Stimulated activated CD4-positive, alpha-beta T cell treated with anti-CD3 and anti-CD28 coated beads, Interleukin-12 subunit alpha, Interleukin-12 subunit beta, amount 100 ng/mL, for 48 hours (primary cell): ENCODE results near the gene RPS29.
A peak's percentile ranks its signal among the peaks of the same experiment; 100 is the strongest.
"Not testable (repeated sequence)": the region's sequence is repeated elsewhere in the genome, so short reads cannot be mapped to it uniquely, and the experiment has no call there.

Experiments used
- DNase-seq, 3 donors: peaks; one replicate each; pipeline ENCODE4 v3.0.0-alpha.2; 2020; ENCODE audit warnings: low read depth in 2 of 3, low spot score in 1 of 3

RPS29 gene

DNA sequence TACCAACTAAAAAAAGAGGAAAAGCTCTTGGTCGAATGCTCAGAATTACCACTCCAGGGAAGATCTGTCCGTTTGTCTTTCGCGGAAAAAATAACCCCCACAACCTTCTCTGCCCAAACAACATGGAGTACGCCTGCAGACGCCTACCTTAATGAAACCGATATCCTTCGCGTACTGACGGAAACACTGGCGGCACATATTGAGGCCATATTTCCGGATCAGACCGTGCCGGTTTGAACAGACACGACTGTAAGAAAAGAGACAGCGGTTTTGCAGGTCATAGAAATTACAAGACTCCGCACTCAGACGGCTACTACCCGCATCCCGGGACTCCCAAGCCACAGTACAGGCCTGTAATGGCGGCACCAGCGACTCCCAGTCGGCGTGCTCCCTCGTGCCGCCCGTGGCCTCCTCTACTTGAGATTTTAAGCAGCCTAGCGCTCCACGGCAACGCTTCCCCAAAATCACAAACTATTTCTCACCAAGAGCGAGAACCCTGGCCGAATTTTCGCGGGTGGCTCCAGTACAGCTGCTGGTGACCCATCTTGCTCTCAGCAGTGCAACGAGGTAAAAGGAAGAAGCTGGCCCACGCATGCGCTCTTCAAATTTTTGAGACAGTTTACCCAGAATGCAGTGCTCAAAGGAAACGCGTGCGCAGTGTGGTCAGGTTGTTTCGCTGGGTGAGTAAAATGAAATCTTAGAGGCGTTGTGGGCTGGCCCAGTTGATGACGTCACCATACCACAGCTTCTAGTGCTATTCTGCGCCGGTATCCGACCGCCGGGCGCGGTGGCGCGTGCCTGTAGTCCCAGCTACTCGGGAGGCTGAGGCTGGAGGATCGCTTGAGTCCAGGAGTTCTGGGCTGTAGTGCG lies at the start of gene RPS29:
TSS of gene RPS29 (minus strand) at position 578 of the 870 bp plus-strand sequence. CDS start at position 544, 34 bp downstream.
- DNase-seq, result peak; percentile 95 to 99 (median 98)

DNA sequence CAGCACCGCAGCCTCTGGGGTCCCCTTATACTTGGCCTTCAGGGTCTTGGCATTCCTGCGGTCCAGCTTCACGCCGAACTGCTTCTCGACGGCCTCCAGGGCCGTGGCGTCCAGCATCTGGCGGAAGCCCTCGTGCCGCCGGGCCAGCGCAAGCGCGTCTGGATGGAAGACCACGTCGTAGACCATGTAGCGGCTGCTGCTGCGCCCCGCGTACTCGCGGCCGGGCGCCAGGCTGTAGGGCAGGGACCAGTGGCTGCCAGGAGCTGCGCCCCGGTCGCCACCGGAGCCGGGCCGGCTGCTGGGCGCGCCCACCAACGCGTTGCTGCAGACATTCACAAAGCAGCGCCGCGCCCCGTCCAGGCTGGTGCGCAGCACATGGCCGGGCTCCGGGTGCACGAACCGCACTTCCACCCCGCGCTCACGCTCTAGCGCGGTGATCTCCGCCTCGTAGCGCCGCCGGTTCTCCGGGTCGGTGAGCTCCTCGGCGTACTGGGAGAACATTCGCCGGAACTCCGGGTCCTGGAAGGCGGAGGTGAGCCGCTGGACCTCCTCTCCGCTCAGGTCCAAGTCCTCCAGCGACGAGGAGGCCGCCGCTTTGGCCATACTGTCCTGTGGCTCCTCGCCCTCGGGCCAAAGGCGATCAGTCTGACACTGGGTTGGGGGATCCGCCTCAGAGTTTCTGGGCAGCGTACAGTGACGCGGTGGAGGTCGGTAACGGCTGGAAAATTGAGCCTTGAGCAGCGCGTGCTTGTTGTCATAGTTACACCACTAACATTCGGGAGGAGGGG lies 48.6 kb upstream of the RPS29 start, which contains the start of gene DNAAF2:
TSS of gene DNAAF2 (minus strand) at position 698 of the 788 bp plus-strand sequence. CDS start at position 603, 95 bp downstream.
- DNase-seq, result peak; percentile 39 to 56 (median 45)

DNA sequence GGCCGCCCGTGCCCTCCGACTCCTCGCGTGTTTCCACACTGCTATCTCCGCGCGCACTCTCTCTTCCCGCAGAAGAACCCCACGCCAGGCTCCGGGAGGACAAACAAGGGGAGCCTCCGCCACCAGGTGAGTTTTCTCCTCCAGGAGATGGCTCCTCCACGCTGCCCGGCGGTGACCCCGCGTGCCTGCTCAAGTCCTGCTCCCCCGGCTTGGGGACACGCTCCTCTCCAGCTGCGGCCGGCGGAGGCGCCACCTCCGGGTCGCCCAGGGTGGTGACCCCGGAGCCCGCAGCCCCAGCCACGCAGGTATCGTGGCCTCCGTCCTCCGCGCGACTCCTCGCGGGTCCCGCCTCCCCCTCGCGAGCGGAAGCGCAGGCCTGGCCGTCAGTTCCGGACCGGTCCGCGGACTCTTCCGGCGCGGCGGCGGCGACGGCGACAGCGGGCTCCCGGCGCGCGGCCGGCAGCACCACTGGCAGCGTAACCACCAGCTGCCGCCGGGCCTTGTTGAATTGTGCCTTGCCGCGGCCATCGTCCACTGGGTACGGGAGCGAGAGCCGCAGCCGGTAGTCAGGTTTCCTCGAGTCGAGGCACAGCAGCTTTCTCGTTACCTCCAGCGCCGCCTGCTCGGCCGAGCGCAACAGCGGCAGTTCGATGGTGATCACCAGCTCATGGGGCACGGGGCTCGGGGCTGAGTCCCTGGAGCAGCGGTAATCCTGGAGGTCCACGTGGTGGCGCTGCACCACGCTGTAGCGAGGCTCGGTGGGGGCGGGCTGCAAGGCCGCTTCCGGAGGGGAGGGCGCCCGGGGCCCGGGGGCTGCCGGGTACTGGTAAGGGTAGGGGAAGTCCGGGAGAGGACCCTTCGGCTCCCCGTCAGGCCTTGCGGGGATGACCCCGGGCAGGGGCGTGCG lies 47.7 kb upstream of the RPS29 start:
- peak; percentile 85 to 94 (median 91) for DNase-seq

DNA sequence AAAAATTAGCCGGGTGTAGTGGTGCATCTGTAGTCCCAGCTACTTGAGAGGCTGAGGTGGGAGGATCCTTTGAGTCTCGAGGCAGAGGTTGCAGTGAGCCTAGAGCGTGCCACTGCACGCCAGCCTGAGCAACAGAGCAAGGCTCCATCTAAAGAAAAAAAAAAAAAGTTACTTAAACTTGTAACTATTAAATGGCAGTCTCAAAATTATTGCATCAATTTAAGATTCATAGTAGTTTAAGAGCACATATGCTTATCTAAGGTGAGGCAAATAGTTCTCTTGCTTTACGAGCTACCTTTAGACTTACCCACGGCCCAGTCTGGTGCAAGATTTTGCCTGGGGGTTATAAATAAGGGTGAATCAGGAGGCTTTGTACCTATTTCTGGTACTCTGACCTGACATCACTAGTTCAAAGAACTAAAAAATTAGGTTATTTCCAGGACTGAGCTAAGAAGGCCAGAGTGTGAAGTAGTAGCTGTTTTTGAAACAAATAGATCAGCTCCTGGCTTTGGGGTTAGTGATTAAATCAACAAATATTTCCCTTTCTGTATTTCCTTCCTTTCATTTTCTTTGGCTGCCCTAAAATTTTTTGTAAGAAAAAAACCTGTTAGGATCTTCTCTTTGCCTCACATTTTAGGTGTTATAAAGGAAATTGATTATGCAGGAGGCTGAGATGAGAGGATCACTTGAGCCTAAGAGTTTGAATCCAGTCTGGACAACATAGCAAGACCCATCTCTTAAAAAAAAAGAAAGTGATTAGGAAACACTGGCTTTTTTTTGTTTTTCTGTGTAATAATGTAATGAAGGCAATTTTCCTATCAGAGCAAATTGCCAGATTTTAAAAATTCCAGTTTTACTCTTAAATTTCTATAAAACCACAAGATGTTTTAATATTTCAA lies 38.0 kb upstream of the RPS29 start:
- no peak for DNase-seq

DNA sequence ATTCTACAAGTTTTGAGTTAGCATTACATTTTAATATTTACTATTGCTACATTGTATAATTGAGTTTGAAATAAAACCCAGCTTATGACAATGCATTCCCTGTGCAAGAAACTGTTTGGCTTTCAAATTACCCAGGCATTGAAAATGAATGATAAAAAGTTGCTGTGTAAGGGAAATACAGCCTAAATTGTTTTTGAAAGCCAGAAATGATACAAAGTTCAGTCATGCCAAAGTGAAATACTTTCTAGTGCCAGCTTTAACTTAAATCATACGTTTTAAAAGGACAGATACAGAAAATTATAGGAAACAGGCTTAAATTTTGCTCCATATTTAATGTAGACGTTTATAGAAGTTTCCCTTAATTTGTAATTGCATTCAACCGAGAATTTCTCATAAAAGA lies 37.2 kb upstream of the RPS29 start:
- no peak for DNase-seq

DNA sequence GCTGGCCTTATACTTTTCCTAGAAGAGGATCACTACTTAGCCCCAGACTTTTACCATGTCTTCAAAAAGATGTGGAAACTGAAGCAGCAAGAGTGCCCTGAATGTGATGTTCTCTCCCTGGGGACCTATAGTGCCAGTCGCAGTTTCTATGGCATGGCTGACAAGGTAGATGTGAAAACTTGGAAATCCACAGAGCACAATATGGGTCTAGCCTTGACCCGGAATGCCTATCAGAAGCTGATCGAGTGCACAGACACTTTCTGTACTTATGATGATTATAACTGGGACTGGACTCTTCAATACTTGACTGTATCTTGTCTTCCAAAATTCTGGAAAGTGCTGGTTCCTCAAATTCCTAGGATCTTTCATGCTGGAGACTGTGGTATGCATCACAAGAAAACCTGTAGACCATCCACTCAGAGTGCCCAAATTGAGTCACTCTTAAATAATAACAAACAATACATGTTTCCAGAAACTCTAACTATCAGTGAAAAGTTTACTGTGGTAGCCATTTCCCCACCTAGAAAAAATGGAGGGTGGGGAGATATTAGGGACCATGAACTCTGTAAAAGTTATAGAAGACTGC lies 35.9 kb upstream of the RPS29 start:
- no peak for DNase-seq

DNA sequence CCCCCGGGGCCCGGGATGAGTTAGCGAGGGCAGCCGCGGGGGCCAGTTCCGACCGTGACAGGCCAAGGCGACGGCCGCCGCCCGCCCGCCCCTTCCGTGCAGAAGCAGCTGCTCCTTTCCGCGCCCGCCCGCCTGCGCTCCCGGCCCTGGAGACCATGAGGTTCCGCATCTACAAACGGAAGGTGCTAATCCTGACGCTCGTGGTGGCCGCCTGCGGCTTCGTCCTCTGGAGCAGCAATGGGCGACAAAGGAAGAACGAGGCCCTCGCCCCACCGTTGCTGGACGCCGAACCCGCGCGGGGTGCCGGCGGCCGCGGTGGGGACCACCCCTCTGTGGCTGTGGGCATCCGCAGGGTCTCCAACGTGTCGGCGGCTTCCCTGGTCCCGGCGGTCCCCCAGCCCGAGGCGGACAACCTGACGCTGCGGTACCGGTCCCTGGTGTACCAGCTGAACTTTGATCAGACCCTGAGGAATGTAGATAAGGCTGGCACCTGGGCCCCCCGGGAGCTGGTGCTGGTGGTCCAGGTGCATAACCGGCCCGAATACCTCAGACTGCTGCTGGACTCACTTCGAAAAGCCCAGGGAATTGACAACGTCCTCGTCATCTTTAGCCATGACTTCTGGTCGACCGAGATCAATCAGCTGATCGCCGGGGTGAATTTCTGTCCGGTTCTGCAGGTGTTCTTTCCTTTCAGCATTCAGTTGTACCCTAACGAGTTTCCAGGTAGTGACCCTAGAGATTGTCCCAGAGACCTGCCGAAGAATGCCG lies 35.1 kb upstream of the RPS29 start:
- peak in 2 of 3 donors; percentile 37 to 55 for DNase-seq

DNA sequence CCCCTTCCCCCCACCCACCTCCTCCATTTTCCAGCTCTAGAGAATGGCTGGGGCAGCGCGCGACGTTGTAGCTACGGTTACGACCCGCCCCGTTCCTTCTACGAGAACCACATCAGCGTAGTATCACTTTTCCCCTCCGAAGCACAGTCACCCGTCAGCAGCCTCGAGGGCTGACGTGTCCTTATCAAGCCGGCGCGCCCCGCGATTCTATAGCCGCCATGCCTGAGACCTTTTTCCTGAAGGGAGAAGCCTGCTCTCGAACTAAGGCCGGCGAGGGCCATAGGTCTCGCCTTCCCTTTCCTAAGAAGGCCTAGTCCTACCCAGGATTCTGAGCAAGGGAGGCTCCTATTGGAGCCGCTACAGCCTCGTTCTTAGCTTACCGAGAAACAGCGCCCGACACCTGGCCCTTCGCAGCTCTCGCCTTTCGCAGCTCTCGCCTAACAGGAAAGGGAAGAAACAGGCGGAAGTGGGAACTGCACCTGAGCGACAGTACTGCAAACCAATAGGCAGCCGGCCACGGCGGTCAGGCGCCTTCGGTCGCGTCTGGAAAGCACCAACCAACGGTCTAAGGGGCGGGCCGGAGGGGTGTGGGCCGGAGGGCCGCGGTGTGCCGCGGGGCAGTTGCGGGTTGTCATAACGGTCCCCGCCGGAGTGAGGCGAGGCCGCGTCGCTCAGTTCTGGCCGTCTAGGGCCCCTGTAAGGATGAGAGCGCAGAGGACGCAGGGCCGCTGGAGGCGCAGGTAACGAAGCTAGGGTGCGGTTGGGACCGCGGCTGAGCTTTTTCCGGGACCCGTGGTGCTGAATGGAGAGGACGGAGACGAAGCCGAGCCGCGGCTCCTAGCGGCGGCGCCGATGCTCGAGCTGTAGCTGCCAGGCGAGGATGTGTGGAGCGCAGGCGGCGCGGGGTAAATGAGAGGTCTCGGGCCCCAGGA lies 34.3 kb upstream of the RPS29 start, which contains the start of the genes MGAT2 and RPL36AL:
TSS of gene MGAT2 (plus strand) at position 618 of the 932 bp plus-strand sequence. CDS start 470 bp downstream, outside the sequence.
TSS of gene RPL36AL (minus strand) at position 445 of the 932 bp plus-strand sequence. CDS start 1,522 bp downstream, outside the sequence.
- DNase-seq, result peak; percentile 92 to 93 (median 93)

DNA sequence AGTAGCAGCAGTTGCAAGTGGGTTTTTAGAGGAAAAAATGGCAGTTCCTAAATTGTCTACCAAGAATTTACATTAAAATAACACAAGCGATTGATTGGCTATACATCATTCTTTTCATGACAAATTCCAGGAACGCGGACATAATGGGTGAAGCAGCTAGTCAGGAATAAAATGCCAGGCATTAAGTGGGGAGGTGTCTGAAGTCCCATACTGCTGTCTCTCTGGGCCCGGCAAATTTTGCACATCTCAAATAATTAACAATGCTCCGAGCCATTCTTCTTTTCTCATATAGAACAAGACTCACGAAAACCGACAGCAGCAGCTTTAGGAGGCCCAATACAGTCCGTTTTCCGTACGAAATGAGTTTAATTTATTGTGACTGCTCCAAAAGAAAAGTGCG lies 33.5 kb upstream of the RPS29 start:
- no peak for DNase-seq

DNA sequence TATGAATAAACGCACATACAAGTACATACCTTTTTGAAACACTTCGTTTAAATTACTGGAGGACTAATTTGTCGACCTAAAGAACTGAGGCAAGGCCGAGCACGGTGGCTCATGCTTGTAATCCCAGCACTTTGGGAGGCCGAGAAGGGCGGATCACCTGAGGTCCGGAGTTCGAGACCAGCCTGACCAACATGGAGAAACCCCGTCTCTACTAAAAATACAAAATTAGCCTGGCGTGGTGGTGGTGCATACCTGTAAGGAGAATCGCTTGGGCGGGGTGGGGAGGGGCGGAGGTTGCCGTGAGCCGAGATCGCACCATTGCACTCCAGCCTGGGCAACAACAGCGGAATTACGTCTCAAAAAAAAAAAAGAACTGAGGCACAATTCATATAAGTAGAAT lies 33.1 kb upstream of the RPS29 start:
- DNase-seq, result not testable (repeated sequence)

DNA sequence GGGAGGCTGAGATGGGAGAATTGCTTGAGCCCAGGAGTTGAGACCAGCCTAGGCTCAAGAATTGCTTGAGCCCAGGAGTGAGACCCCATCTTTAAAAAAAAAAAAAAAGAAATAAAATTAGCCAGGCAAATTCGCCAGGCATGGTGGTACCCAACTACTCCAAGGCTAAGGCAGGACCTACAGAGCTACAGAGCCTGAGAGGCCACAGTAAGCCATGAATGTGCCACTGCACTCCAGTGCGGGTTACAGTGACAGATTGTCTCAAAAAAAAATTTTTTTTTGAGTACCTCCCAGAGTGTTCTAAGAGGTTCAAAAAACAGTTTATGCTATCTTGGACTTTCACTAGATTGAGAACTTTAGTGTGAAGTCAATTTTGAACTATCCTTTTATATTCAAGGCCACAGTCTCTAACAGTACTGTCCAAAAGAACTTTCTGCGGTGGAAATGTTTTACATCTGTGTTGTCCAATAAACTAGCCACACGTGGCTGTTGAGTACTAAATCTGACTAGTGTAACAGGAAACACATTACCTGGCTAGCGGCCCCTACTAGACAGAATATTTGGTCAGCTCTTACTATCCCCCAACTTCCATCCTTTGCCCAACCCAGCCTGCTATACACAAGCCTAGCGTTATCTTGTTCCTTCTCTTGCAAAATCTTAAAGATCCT lies 31.8 kb upstream of the RPS29 start:
- DNase-seq, result no peak

DNA sequence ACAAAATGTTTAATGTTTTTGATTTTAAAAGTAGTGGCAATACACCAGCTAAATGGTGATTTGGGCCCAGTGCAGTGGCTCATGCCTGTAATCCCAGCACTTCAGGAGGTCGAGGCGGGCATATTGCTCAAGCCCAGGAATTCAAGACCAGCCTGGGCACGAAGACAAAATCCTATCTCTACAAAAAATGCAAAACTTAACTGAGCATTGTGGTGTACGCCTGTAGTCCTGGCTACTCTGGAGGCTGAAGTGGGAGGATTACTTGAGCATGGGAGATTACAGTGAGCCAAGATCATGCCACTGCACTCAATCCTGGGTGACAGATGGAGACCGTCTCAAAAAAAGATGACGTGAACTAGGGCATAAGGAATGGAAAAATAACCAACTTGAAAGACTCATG lies 29.6 kb upstream of the RPS29 start:
- DNase-seq, result no peak

DNA sequence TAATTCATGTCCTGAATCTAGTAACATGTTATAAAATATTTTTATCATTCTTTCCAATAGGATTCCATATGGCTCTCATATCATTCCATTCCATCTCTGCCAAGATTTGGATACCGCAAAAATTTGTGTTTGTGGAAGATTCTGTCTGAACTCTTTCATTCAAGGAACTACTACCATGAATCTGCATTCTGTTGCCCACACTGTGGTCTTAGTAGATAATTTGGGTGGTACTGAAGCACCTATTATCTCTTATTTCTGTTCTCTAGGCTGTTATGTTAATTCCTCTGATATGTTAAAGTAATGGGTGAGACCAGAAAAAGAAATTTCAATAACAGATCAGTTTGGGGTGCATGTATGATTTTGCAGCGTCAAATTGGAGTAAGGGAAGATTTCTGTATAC lies 28.0 kb upstream of the RPS29 start:
- no peak for DNase-seq

DNA sequence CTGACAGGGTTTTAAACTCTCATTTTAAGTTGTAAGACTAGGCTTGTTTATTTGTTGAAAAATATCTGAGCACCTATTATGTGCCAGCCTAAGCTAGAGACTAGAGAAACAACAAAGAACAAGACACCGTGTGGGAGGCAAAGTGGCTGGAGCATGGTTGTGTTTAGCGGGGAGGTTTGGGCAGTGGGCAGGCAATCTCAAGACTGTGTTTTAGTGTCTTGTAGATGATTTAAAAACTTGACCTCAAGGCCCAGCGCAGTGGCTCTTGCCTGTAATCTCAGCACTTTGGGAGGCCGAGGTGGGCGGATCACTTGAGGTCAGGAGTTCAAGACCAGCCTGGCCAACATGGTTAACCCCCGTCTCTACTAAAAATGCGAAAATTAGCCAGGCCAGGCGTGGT lies 26.5 kb upstream of the RPS29 start:
- DNase-seq, result no peak

DNA sequence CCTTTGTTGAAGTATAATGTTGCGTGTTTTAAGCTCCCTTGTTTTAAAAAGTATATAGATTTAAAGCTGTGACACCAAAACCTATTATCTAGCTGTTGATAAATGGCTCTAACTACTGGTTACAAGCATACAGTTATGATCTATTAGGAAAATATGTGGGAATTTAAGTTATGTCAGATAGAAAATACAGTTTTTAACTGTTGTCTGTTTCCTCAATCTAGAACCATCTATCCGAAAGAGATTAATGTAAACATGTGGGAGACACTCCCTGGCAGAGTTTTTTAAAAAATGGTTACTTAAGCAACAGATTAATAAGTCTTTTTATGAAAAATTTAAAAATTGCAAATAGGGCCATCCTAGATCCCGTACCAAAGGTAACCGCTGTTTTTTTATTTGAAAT lies 26.1 kb upstream of the RPS29 start:
- no peak for DNase-seq

DNA sequence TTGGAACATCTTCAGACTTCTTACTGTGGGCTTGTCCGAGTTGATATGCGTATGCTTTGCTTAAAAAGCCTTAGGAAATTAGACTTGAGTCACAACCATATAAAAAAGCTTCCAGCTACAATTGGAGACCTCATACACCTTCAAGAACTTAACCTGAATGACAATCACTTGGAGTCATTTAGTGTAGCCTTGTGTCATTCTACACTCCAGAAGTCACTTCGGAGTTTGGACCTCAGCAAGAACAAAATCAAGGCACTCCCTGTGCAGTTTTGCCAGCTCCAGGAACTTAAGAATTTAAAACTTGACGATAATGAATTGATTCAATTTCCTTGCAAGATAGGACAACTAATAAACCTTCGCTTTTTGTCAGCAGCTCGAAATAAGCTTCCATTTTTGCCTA lies 21.4 kb upstream of the RPS29 start:
- DNase-seq, result no peak
